Natural killer cell (primary cell): Measurements from ENCODE around the gene HOXB7. TPM values are rescaled to one million over a fixed set of nuclear protein-coding genes. Genes with fewer than 3 reads are reported as not detected.

Source experiments
- ATAC-seq, 3 donors: fragments of 150-1000 bp in 2 of 3; fragments of 200-7000 bp in 1 of 3; cut with Tn5 transposase; 1 replicate in 1 of 3; 2 replicates in 2 of 3; pipeline ENCODE4 v1.10.0; 2021; ENCODE audit warnings: mild to moderate bottlenecking in 2 of 3, moderate library complexity in 2 of 3
- DNase-seq, 2 donors: peaks; one replicate each; pipeline versions ENCODE4 v3.0.0 to v3.0.0-alpha.2; 2013 to 2021; ENCODE audit warnings: mixed read lengths in 1 of 2
- H3K27ac ChIP-seq: one replicate; pipeline ENCODE4 v1.5.1; 2013; ENCODE audit warnings: mild to moderate bottlenecking, low read length
- H3K27me3 ChIP-seq: one replicate; pipeline ENCODE4 v1.6.1; 2013; ENCODE audit warnings: low read length; ENCODE audit not compliant: control insufficient read depth, insufficient read depth
- H3K36me3 ChIP-seq: one replicate; pipeline ENCODE4 v1.6.1; 2013; ENCODE audit warnings: low read length; ENCODE audit not compliant: control insufficient read depth, insufficient read depth
- H3K4me1 ChIP-seq: one replicate; pipeline ENCODE4 v1.6.1; 2013; ENCODE audit warnings: low read length; ENCODE audit not compliant: control insufficient read depth, insufficient read depth
- H3K4me3 ChIP-seq: one replicate; pipeline ENCODE4 v1.5.1; 2013; ENCODE audit warnings: low read length
- H3K9me3 ChIP-seq: one replicate; pipeline ENCODE4 v1.6.1; 2013; ENCODE audit warnings: low read length; ENCODE audit not compliant: control insufficient read depth, insufficient read depth
- H3K27ac Mint-ChIP-seq, 2 donors: one replicate each; pipeline ENCODE4 v1.8.0; 2022; ENCODE audit warnings: mild to moderate bottlenecking in 2 of 2, mixed read lengths in 2 of 2, moderate library complexity in 1 of 2
- H3K27me3 Mint-ChIP-seq, 2 donors: one replicate each; pipeline ENCODE4 v1.8.0; 2022; ENCODE audit warnings: low read depth in 2 of 2, mixed read lengths in 2 of 2
- H3K36me3 Mint-ChIP-seq: one replicate; pipeline ENCODE4 v1.8.0; 2022; ENCODE audit warnings: mixed read lengths
- H3K4me1 Mint-ChIP-seq, 2 donors: one replicate each; pipeline ENCODE4 v1.8.0; 2022; ENCODE audit warnings: mixed read lengths in 2 of 2
- H3K4me3 Mint-ChIP-seq: one replicate; pipeline ENCODE4 v1.8.0; 2022; ENCODE audit warnings: mild to moderate bottlenecking, moderate library complexity, mixed read lengths
- H3K9me3 Mint-ChIP-seq, 2 donors: one replicate each; pipeline ENCODE4 v1.8.0; 2022; ENCODE audit warnings: mixed read lengths in 2 of 2
- WGBS: methylation state at CpG from one replicate; pipeline ENCODE4 v1.1.7; 2013; ENCODE audit warnings: missing lambda C conversion rate; ENCODE audit not compliant: insufficient coverage; 5-methylcytosine and 5-hydroxymethylcytosine counted together
- intact Hi-C: fragments of 100-400 bp; cut with micrococcal nuclease; formaldehyde crosslinking; loops from one replicate; pipeline ENCODE4 v1.14.2; 2022
- total RNA-seq, 4 donors: library from RNA; stranded (reverse); fragments of 120-200 nt in 1 of 4; gene quantifications; one replicate each; pipeline versions ENCODE4 v1.2.3 to v1.2.4, GENCODE V29; 2013 to 2022
- TF ChIP-seq, protein P1 (sequence below): fragments of 200-600 bp; IDR thresholded peaks from one replicate; pipeline ENCODE4 v1.8.0; 2022; ENCODE audit warnings: antibody characterized with exemption

HOXB7 gene
- total RNA-seq, 3 donors from 2014 or later (not counting 1 experiment from before 2014, with no cell fraction given), result 0.45 to 1.4 (median 0.97) TPM

DNA sequence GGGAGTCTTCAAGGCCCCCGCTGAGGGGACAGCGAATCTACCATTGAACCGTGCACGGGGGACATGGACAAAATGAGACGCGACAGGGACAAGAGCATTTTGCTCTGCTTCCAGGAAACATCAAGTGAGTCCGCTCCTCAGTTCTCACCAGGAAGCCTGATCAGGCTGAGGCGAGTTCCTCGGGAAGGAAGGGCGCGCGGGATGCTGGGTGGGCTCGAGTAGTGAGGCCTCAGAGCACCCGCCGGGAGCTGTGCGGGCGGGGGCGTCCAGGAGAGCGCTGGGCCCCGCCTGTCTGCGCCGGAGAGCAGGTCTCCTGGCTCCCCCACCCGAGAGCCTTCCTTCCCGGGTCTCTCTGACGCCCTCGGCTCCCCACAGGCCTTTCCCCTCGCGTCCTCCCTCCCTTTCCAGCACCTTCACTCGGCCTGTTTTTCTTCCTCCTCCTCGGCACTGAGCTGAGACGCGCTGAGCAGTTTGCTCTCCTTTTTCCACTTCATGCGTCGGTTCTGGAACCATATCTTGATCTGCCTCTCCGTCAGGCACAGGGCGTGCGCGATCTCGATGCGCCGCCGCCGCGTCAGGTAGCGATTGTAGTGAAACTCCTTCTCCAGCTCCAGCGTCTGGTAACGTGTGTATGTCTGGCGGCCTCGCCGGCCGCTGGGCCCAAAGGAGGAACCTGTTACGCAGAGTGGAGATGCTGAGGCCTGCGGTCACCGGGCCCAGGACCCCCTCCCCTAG, 14.7 kb downstream of the HOXB7 start:
- no peak for ATAC-seq
- Mint-ChIP-seq H3K27ac (peak overlapping the region in 1 of 2 donors; percentile 12), H3K36me3 (no peaks in the 10 kb centered on the region), H3K27me3 (peaks cover 85 to 89% of the 10 kb centered on the region in 2 donors), H3K4me3 (peak overlapping the region; percentile 89), H3K4me1 (peaks cover 45 to 49% of the 10 kb centered on the region in 2 donors), H3K9me3 (no peaks in the 10 kb centered on the region)
- Histone ChIP-seq H3K4me3 (no peak overlapping the region), H3K9me3 (no peaks in the 10 kb centered on the region), H3K4me1 (peaks cover 49% of the 10 kb centered on the region), H3K27ac (no peak overlapping the region), H3K36me3 (no peaks in the 10 kb centered on the region), H3K27me3 (peaks cover 74% of the 10 kb centered on the region)
- intact Hi-C loops, result loop anchor here (2.0 kb wide), 1 partner anchor 17 kb away; no protein-coding TSS in a partner anchor
- WGBS, result 27% methylated on average over 54 of the region's 54 CpGs
- TF ChIP-seq, protein P1, sequence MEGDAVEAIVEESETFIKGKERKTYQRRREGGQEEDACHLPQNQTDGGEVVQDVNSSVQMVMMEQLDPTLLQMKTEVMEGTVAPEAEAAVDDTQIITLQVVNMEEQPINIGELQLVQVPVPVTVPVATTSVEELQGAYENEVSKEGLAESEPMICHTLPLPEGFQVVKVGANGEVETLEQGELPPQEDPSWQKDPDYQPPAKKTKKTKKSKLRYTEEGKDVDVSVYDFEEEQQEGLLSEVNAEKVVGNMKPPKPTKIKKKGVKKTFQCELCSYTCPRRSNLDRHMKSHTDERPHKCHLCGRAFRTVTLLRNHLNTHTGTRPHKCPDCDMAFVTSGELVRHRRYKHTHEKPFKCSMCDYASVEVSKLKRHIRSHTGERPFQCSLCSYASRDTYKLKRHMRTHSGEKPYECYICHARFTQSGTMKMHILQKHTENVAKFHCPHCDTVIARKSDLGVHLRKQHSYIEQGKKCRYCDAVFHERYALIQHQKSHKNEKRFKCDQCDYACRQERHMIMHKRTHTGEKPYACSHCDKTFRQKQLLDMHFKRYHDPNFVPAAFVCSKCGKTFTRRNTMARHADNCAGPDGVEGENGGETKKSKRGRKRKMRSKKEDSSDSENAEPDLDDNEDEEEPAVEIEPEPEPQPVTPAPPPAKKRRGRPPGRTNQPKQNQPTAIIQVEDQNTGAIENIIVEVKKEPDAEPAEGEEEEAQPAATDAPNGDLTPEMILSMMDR, result no peak
- DNase-seq, result peak in 1 of 2 donors; percentile 58

DNA sequence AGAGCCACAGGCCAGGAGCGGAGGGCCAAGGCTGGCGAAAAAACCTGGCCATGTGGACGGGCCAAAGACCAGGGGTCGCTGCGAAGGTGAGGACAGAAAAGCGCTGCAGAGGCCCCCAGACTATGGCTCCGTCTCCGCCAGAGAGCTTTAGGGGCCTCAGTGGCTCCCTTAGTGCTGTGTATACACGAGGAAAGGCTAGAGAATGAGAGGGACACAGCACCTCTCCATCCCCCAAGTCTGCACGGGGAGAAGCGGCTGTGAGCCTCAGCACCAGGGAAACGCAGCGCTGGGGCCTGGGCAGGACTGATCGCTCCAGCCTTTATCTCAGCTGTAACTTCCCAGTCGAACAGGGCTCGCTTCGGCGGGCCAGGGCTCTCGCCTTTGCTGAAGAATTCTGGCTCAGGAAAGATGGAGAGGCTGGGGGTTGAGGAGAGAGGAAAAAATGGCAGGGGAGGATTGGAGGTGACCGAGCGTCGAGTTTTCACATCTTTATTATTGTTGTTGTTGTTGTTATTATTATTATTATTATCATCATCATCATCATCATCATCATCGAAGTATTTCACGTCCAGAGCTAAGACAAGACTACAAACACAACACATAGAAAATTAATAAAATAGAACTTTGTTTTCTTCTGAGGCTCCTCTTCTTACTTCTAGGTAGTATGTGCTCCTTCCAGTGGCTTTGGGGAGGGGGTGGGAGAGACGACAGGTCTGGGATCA, 15.4 kb downstream of the HOXB7 start:
- intact Hi-C loops, result no loop called here
- Histone ChIP-seq H3K36me3 (no peaks in the 10 kb centered on the region), H3K27me3 (peaks cover 72% of the 10 kb centered on the region), H3K27ac (no peak overlapping the region), H3K4me3 (no peak overlapping the region), H3K9me3 (no peaks in the 10 kb centered on the region), H3K4me1 (peaks cover 49% of the 10 kb centered on the region)
- Mint-ChIP-seq H3K4me3 (peak overlapping the region; percentile 42), H3K4me1 (peaks cover 45 to 49% of the 10 kb centered on the region in 2 donors), H3K27ac (no peak overlapping the region), H3K9me3 (no peaks in the 10 kb centered on the region), H3K36me3 (no peaks in the 10 kb centered on the region), H3K27me3 (peaks cover 81 to 87% of the 10 kb centered on the region in 2 donors)
- ATAC-seq, result no peak
- DNase-seq, result no peak
- WGBS, result 94% methylated on average over 20 of the region's 25 CpGs
- TF ChIP-seq, protein P1, result no peak

DNA sequence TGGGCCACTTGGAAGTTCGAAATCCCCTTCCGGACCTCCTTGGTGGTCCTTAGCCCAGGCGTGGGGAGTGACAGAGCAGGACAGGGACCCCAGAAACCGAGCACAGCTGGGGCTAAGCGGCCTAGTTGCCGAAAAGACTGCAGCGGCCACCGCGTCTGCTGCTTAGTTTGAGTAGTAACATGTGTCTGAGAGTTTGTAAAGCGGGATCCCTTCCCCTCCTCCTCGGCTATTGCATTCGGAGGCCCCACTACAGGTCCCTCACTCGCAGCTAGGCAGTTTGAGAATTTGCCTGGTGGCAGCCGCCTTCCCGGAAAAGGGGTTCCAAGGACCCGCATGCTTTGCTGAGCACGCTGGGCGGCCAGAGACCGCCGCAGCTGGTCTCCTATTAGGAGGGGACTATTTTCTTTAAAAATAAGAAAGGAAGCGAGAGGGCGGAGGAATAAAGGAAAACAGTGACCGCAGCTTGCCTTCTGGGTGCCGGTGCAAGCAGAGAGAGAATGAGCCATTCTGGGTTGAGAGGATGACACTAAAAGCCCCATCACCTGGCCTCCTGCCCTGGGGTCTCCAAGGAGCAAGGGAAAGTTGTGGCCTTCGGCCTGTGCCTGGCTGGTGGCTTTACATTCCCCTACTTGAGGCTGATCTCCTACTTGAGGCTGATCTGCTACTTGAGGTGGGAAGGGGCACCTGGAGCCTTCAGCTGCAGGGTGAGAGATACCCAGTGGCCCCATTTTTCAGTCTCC, 16.1 kb downstream of the HOXB7 start:
- 87% methylated on average over 25 of the region's 25 CpGs for WGBS
- Mint-ChIP-seq H3K27ac (no peak overlapping the region), H3K4me3 (peak overlapping the region; percentile 42), H3K4me1 (peaks cover 45 to 55% of the 10 kb centered on the region in 2 donors), H3K9me3 (no peaks in the 10 kb centered on the region), H3K27me3 (peaks cover 81 to 86% of the 10 kb centered on the region in 2 donors), H3K36me3 (no peaks in the 10 kb centered on the region)
- DNase-seq, result no peak
- no peak overlapping the region for H3K4me3 ChIP-seq
- TF ChIP-seq, protein P1, result no peak
- peaks cover 71% of the 10 kb centered on the region for H3K27me3 ChIP-seq
- ATAC-seq, result no peak
- H3K36me3 ChIP-seq, result no peaks in the 10 kb centered on the region
- no peaks in the 10 kb centered on the region for H3K9me3 ChIP-seq
- H3K27ac ChIP-seq, result no peak overlapping the region
- H3K4me1 ChIP-seq, result peaks cover 49% of the 10 kb centered on the region
- intact Hi-C loops, result loop anchor here (5.0 kb wide), 1 partner anchor 332 kb away; no protein-coding TSS in a partner anchor
